ENCODE results near the gene NUP62. TPM values are rescaled to one million over a fixed set of nuclear protein-coding genes. Genes with fewer than 3 reads are reported as not detected.

Gene NUP62
- total and polyA plus RNA-seq, 4 donors = 14.2 to 19.8 (median 18.1) TPM

- Histone ChIP-seq H3K9ac (ENCODE audit: low read depth in 1 of 2, low read length in 2 of 2) (no peak overlapping the region), H3K4me3 (ENCODE audit: low read depth in 1 of 3, low read length in 3 of 3) (no peak overlapping the region), H3K27ac (ENCODE audit: low read depth in 1 of 2, low read length in 2 of 2) (no peak overlapping the region), H3K9me3 (ENCODE audit: control insufficient read depth in 4 of 4, low read length in 3 of 4) (no peaks in the 10 kb centered on the region), H3K27me3 (ENCODE audit: control insufficient read depth in 4 of 4, insufficient read depth in 4 of 4, low read length in 3 of 4) (no peaks in the 10 kb centered on the region), H3K4me1 (ENCODE audit: control insufficient read depth in 4 of 4, insufficient read depth in 4 of 4, low read length in 3 of 4) (peaks cover 0 to 9% (median 4%) of the 10 kb centered on the region in 4 donors), H3K36me3 (ENCODE audit: control insufficient read depth in 4 of 4, insufficient read depth in 3 of 4, low read depth in 1 of 4, low read length in 3 of 4) (peaks cover 9 to 16% (median 13%) of the 10 kb centered on the region in 4 donors)
- no peak for TF ChIP-seq EGR1 (IDR thresholded peaks at IDR 0.05; ENCODE audit: low read depth in 2 of 2)
- TF ChIP-seq HNF4G (IDR thresholded peaks at IDR 0.05) = no peak
- TF ChIP-seq RXRA (IDR thresholded peaks at IDR 0.05) = no peak
- no peak for TF ChIP-seq SP1 (IDR thresholded peaks at IDR 0.05)
- DNase-seq (ENCODE audit: low spot score) = no peak
- WGBS = 96% methylated on average over 23 of the region's 23 CpGs
These were observed 40.1 kb downstream of the NUP62 start for GRCh38 chr19:49889038-49889686.

GRCh38 chr19:49888510-49888824 is 40.8 kb downstream of the NUP62 start:
- peaks cover 14 to 23% (median 19%) of the 10 kb centered on the region in 4 donors for H3K36me3 ChIP-seq (ENCODE audit: control insufficient read depth in 4 of 4, insufficient read depth in 3 of 4, low read depth in 1 of 4, low read length in 3 of 4)
- TF ChIP-seq JUND (IDR thresholded peaks at IDR 0.05) (no peak), TAF1 (conservative IDR thresholded peaks at IDR 0.05) (no peak), HNF4A (conservative IDR thresholded peaks at IDR 0.05) (no peak), EGR1 (IDR thresholded peaks at IDR 0.05; ENCODE audit: low read depth in 2 of 2) (no peak), ZBTB33 (IDR thresholded peaks at IDR 0.05) (no peak), YY1 (IDR thresholded peaks at IDR 0.05) (no peak), FOXA2 (IDR thresholded peaks at IDR 0.05) (no peak), SP1 (IDR thresholded peaks at IDR 0.05) (no peak), GABPA (IDR thresholded peaks at IDR 0.05 in 1 of 2, conservative IDR thresholded peaks at IDR 0.05 in 1 of 2) (no peak), RAD21 (IDR thresholded peaks at IDR 0.05) (no peak)
- DNase-seq (ENCODE audit: low spot score) = no peak
- no peak overlapping the region for H3K27ac ChIP-seq (ENCODE audit: low read depth in 1 of 2, low read length in 2 of 2)
- H3K4me3 ChIP-seq (ENCODE audit: low read depth in 1 of 3, low read length in 3 of 3) = no peak overlapping the region
- no peaks in the 10 kb centered on the region for H3K9me3 ChIP-seq (ENCODE audit: control insufficient read depth in 4 of 4, low read length in 3 of 4)
- WGBS = 92% methylated on average over 18 of the region's 18 CpGs
- H3K9ac ChIP-seq (ENCODE audit: low read depth in 1 of 2, low read length in 2 of 2) = no peak overlapping the region
- peaks cover 0 to 9% (median 4%) of the 10 kb centered on the region in 4 donors for H3K4me1 ChIP-seq (ENCODE audit: control insufficient read depth in 4 of 4, insufficient read depth in 4 of 4, low read length in 3 of 4)
- H3K27me3 ChIP-seq (ENCODE audit: control insufficient read depth in 4 of 4, insufficient read depth in 4 of 4, low read length in 3 of 4) = no peaks in the 10 kb centered on the region

- H3K27ac ChIP-seq (ENCODE audit: low read depth in 1 of 2, low read length in 2 of 2) = no peak overlapping the region
- DNase-seq (ENCODE audit: low spot score) = no peak
- 91% methylated on average over 54 of the region's 54 CpGs for WGBS
These were observed 41.4 kb downstream of the NUP62 start for GRCh38 chr19:49887665-49888509.

More at GRCh38 chr19:49887665-49888509, 41.4 kb downstream of the NUP62 start:
- Histone ChIP-seq H3K9ac (ENCODE audit: low read depth in 1 of 2, low read length in 2 of 2) (no peak overlapping the region), H3K27me3 (ENCODE audit: control insufficient read depth in 4 of 4, insufficient read depth in 4 of 4, low read length in 3 of 4) (no peaks in the 10 kb centered on the region), H3K9me3 (ENCODE audit: control insufficient read depth in 4 of 4, low read length in 3 of 4) (no peaks in the 10 kb centered on the region), H3K36me3 (ENCODE audit: control insufficient read depth in 4 of 4, insufficient read depth in 3 of 4, low read depth in 1 of 4, low read length in 3 of 4) (peaks cover 20 to 28% (median 24%) of the 10 kb centered on the region in 4 donors), H3K4me1 (ENCODE audit: control insufficient read depth in 4 of 4, insufficient read depth in 4 of 4, low read length in 3 of 4) (peaks cover 0 to 9% (median 4%) of the 10 kb centered on the region in 4 donors), H3K4me3 (ENCODE audit: low read depth in 1 of 3, low read length in 3 of 3) (no peak overlapping the region)
- TF ChIP-seq YY1 (IDR thresholded peaks at IDR 0.05) = no peak
